ENCODE measurements around the gene SPTSSB. TPM values are rescaled to one million over a fixed set of nuclear protein-coding genes. Genes with fewer than 3 reads are reported as not detected.

The SPTSSB gene
- polyA plus RNA-seq, 2 of the 4 experiments (the other 2 are of a cell fraction): 0.06 to 0.43 TPM

DNA sequence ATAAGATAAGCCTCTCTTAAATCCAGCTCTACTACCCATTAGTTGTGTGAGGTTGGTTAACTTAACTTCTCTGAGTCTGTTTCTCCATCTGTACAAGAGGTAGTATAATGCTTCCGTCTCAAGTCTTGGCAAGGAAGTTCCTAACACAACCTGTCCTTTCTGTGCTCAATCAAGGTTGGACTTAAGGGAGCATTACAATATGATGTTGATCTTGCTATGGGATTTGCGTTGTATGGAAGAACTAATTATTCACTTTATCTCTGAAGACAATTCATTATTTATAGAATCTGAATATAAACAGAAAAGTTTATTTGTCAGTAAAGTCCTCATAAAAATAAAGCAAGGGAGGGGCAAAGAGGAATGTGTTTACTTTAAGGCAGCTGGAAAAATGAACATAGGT lies 18.9 kb upstream of the SPTSSB start:
- ChIA-PET POLR2A (no interaction called here), CTCF (no interaction called here)
- 24% methylated on average over 2 of the region's 2 CpGs for WGBS (ENCODE audit: missing lambda C conversion rate)
- no peak overlapping the region for H3K4me2 ChIP-seq
- FAIRE-seq (no peak), ATAC-seq (no peak), DNase-seq (ENCODE audit: low read depth in 1 of 2, low spot score in 1 of 2) (no peak)
- no peaks in the 10 kb centered on the region for H3K4me1 ChIP-seq
- no peak overlapping the region for H3K27ac ChIP-seq
- H3K4me3 ChIP-seq: no peak overlapping the region
- TF ChIP-seq RCOR1 (IDR thresholded peaks at IDR 0.05; ENCODE audit: low read depth, low read length) (no peak), ZNF302 (CRISPR knock-in tag; IDR thresholded peaks at IDR 0.05) (no peak), TFCP2L1 (CRISPR knock-in tag; IDR thresholded peaks at IDR 0.05) (no peak), RNF2 (IDR thresholded peaks at IDR 0.05; ENCODE audit: borderline replicate concordance, low read depth) (no peak), EHF (CRISPR knock-in tag; IDR thresholded peaks at IDR 0.05) (no peak), NR3C1 (IDR thresholded peaks at IDR 0.05) (no peak), TP53 (CRISPR knock-in tag; IDR thresholded peaks at IDR 0.05) (no peak), MAZ (IDR thresholded peaks at IDR 0.05; ENCODE audit: borderline replicate concordance, low read depth, low read length) (no peak), PHF8 (IDR thresholded peaks at IDR 0.05; ENCODE audit: borderline replicate concordance, low read depth) (no peak), MYC (IDR thresholded peaks at IDR 0.05; ENCODE audit: borderline replicate concordance, low read length) (no peak), BCL3 (IDR thresholded peaks at IDR 0.05) (no peak), ATOH8 (CRISPR knock-in tag; IDR thresholded peaks at IDR 0.05; ENCODE audit: low read depth) (no peak), CTCF (IDR thresholded peaks at IDR 0.05) (no peak), BHLHE40 (IDR thresholded peaks at IDR 0.05; ENCODE audit: low read depth, low read length) (no peak), HDAC2 (IDR thresholded peaks at IDR 0.05) (no peak), CEBPB (IDR thresholded peaks at IDR 0.05) (no peak), HEYL (CRISPR knock-in tag; IDR thresholded peaks at IDR 0.05) (no peak)
- TF ChIP-seq, protein P1, sequence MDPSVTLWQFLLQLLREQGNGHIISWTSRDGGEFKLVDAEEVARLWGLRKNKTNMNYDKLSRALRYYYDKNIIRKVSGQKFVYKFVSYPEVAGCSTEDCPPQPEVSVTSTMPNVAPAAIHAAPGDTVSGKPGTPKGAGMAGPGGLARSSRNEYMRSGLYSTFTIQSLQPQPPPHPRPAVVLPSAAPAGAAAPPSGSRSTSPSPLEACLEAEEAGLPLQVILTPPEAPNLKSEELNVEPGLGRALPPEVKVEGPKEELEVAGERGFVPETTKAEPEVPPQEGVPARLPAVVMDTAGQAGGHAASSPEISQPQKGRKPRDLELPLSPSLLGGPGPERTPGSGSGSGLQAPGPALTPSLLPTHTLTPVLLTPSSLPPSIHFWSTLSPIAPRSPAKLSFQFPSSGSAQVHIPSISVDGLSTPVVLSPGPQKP (IDR thresholded peaks at IDR 0.05; ENCODE audit: low read depth, low read length): no peak
- H3K9me3 ChIP-seq: peaks cover 4% of the 10 kb centered on the region; the same call in 2 of the 3 replicates

- DNase-seq (ENCODE audit: low read depth in 1 of 2, low spot score in 1 of 2) (no peak), FAIRE-seq (no peak), ATAC-seq (no peak)
- H3K9me3 ChIP-seq: peaks cover 4% of the 10 kb centered on the region; the same call in 2 of the 3 replicates
- TF ChIP-seq RFX5 (IDR thresholded peaks at IDR 0.05) (no peak), FOSB (CRISPR knock-in tag; IDR thresholded peaks at IDR 0.05) (no peak), EP300 (IDR thresholded peaks at IDR 0.05) (no peak), SREBF2 (IDR thresholded peaks at IDR 0.05) (no peak), CHD2 (IDR thresholded peaks at IDR 0.05; ENCODE audit: low read length, partially characterized antibody) (no peak), MAZ (IDR thresholded peaks at IDR 0.05; ENCODE audit: borderline replicate concordance, low read depth, low read length) (no peak), SMC3 (IDR thresholded peaks at IDR 0.05) (no peak), ZFP36 (IDR thresholded peaks at IDR 0.05; ENCODE audit: borderline replicate concordance, partially characterized antibody) (no peak), RCOR1 (IDR thresholded peaks at IDR 0.05; ENCODE audit: low read depth, low read length) (no peak), RARB (CRISPR knock-in tag; IDR thresholded peaks at IDR 0.05) (no peak)
- no peak overlapping the region for H3K4me2 ChIP-seq
- H3K27ac ChIP-seq: no peak overlapping the region
- ChIA-PET CTCF (no interaction called here), POLR2A (no interaction called here)
- no peak overlapping the region for H3K4me3 ChIP-seq
- no peaks in the 10 kb centered on the region for H3K4me1 ChIP-seq
- 13% methylated on average over 3 of the region's 3 CpGs for WGBS (ENCODE audit: missing lambda C conversion rate)
Observed at GRCh38 chr3:161389445-161390035, 18.2 kb upstream of the SPTSSB start.
